Daoy (cell line): ENCODE measurements around the gene NDUFB3. TPM values are rescaled to one million over a fixed set of nuclear protein-coding genes. Genes with fewer than 3 reads are reported as not detected.

Source experiments
- DNase-seq: peaks from one replicate; pipeline ENCODE4 v3.0.0-alpha.2; 2015; ENCODE audit warnings: low read depth
- total RNA-seq: library from RNA; depleted of rRNA; stranded (reverse); fragments of >200 nt; shearing (Covaris generic); gene quantifications from 2 replicates; pipeline ENCODE4 v1.2.3, GENCODE V29; 2014; rRNA removed

Gene NDUFB3
- total RNA-seq, 1 experiment from 2014 or later: 180 TPM

DNA sequence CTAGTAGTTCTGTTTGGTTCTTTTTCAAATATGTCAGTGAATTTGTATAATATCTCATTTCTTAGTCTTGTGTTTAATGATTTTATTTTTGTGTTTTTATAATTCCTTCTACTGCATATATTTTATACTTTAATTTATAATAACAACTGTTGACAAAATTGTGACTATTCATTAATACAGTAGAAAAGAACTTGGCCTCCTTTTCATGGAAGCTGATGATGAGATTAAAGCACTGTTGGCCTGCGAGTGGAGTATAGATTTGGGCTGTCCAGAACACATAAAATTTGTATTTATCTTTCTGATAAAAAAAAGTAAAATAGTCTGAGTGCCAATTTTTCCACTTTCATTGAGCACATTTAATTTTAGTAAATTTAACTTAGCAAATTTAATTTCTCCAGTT, 56.2 kb downstream of the NDUFB3 start:
- no peak for DNase-seq

DNA sequence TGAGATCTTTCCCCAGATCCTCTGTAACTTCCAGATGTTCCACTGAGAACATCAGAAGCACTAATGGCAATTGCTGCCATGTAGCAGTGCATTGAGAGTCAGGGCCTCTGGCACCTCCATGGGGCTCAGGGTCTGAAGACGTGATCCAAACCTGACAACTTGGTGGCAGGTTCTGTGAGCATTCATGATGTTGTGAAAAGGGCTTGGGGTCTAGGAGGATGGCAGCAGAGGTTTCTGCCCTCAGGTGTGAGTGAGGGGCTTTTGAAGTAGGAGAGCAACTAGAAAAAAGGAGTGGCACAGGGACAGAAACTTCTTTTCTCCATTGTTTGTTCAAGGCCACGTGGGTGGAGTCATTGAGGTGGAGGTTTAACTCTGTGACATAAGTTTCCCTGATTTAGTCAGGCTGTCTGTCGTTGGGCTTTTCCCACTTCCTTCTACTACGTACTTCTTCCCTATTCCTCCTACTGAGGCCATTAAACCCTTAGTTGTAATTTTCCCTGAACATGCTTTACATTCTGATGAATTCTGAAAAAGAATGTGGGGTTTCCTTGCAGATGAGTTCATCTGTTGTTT, 57.2 kb downstream of the NDUFB3 start:
- DNase-seq: peak; percentile 71

DNA sequence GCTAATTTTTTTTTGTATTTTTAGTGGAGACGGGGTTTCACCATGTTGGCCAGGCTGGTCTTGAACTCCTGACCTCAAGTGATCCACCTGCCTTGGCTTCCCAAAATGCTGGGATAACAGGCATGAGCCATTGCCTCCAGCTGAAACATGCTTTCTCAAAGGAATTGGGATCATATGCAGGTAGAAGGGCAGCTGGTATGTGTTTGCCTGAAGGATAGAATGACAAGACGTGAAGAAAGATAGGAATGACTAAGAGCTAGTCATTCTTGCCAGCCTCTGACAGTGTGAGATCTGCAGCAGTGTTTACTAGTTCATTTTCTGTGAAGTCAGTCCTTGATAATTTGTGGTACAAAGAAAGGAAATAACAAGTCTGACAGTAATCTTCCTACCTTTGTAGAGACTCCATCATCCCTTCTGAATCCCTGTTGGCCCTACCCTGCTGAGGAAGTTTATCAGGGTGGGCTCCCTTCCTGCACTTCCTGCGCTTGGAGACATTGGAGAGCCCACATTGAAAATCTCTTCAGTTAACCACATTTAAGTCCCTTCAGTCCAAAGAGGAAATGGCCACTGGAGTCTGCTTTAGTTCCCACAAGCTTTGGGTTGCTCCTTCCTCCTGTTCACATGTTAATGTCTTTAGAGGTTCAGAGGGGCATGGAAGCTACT, 58.9 kb downstream of the NDUFB3 start:
- DNase-seq: peak; percentile 83

DNA sequence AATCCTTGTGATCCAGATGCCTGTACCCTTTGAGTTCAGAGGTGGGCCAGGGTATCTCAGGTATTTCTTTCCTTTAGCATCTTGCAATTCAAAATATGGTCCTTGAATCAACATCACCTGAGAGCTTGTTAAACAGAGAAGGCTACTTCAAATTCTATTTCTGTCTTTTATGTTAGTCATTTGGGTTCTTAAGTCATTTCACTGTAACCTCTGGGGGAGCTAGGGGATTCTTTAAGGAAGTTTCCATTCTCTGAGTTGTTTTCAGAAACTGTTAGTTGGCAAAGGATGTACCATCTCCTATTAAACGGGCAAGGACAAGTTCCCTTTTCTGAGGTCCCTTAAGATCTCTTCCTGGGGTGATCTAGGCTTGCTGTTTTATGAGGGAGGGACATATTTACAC, 60.7 kb downstream of the NDUFB3 start:
- DNase-seq: no peak

Other genes starting within 250 kb of the NDUFB3 start
- gene CLK1, start 207.3 kb upstream of the NDUFB3 start, total RNA-seq: 37.3 and 42.9 TPM in 2 replicates
- gene PPIL3, start 182.9 kb upstream of the NDUFB3 start, total RNA-seq: 42.5 and 64.4 TPM in 2 replicates
- 51.1 and 53.8 TPM in 2 replicates for gene NIF3L1, start 182.6 kb upstream of the NDUFB3 start, total RNA-seq
- 21.2 and 22.9 TPM in 2 replicates for gene ORC2, start 108.3 kb upstream of the NDUFB3 start, total RNA-seq
- gene HYCC2, start 330 bp upstream of the NDUFB3 start, total RNA-seq: 4.5 and 12.3 TPM in 2 replicates
- 25.1 and 26.3 TPM in 2 replicates for gene CFLAR, start 44.2 kb downstream of the NDUFB3 start, total RNA-seq
- gene CASP10, start 111.1 kb downstream of the NDUFB3 start, total RNA-seq: 2.3 and 2.9 TPM in 2 replicates
- gene CASP8, start 188.5 kb downstream of the NDUFB3 start, total RNA-seq: 18.5 and 33.4 TPM in 2 replicates